Lung (tissue), 12 donors: ENCODE results near the gene NRN1. TPM values are rescaled to one million over a fixed set of nuclear protein-coding genes. Genes with fewer than 3 reads are reported as not detected.
A peak's percentile ranks its signal among the peaks of the same experiment; 100 is the strongest.

Experiments
- ATAC-seq: fragments of 200-7000 bp; cut with Tn5 transposase; one replicate; pipeline ENCODE4 v1.9.1; 2020; ENCODE audit warnings: moderate number of reproducible peaks; ENCODE audit not compliant: insufficient read depth, low FRiP score
- DNase-seq, 3 donors: peaks; one replicate each; pipeline ENCODE4 v3.0.0-alpha.2; 2013 to 2017
- H3K27ac ChIP-seq, 2 donors: one replicate each; pipeline ENCODE4 v1.5.1; 2013; ENCODE audit warnings: mild to moderate bottlenecking in 2 of 2, moderate library complexity in 2 of 2, control low read depth in 1 of 2, inconsistent platforms in 1 of 2, low read depth in 1 of 2, low read length in 1 of 2
- H3K27me3 ChIP-seq, 3 donors: one replicate each; pipeline ENCODE4 v1.5.1; 2013; ENCODE audit warnings: low read length in 2 of 3; ENCODE audit not compliant: control insufficient read depth in 3 of 3, insufficient read depth in 3 of 3
- H3K36me3 ChIP-seq, 4 donors: one replicate each; pipeline ENCODE4 v1.5.1; 2013; ENCODE audit warnings: low read length in 4 of 4, mild to moderate bottlenecking in 1 of 4, moderate library complexity in 1 of 4; ENCODE audit not compliant: control insufficient read depth in 4 of 4, insufficient read depth in 4 of 4
- H3K4me1 ChIP-seq, 5 donors: one replicate each; pipeline ENCODE4 v1.5.1; 2013; ENCODE audit warnings: low read length in 5 of 5, mild to moderate bottlenecking in 2 of 5, moderate library complexity in 1 of 5; ENCODE audit not compliant: control insufficient read depth in 5 of 5, insufficient read depth in 5 of 5
- H3K4me3 ChIP-seq: one replicate; pipeline ENCODE4 v1.5.1; 2013; ENCODE audit warnings: mild to moderate bottlenecking, control low read depth, moderate library complexity
- H3K9ac ChIP-seq, 2 donors: one replicate each; pipeline ENCODE4 v1.5.1; 2013; ENCODE audit warnings: low read length in 2 of 2, control low read depth in 1 of 2; ENCODE audit not compliant: insufficient read depth in 1 of 2
- H3K9me3 ChIP-seq, 4 donors: one replicate each; pipeline ENCODE4 v1.5.1; 2013; ENCODE audit warnings: low read length in 3 of 4, mild to moderate bottlenecking in 1 of 4, moderate library complexity in 1 of 4; ENCODE audit not compliant: control insufficient read depth in 4 of 4, insufficient read depth in 3 of 4
- CTCF ChIP-seq: IDR thresholded peaks from 2 replicates; pipeline ENCODE4 v1.5.1; 2012; ENCODE audit warnings: mild to moderate bottlenecking; ENCODE audit errors: control extremely low read depth, extremely low read depth
- WGBS, 2 donors: extraction: QIAGEN DNeasy Blood & Tissue Kit; methylation state at CpG; one replicate each; pipeline ENCODE4 v1.1.7; 2013; 5-methylcytosine and 5-hydroxymethylcytosine counted together
- polyA plus RNA-seq, 2 donors: library from polyadenylated mRNA; stranded (reverse); fragments of 200-250 nt; gene quantifications; one replicate each; pipeline ENCODE4 v1.2.1, GENCODE V29; 2013
- total RNA-seq, 2 donors: library from RNA; depleted of rRNA in 1 of 2; stranded (reverse); fragments of >200 nt in 1 of 2; gene quantifications; one replicate each; pipeline ENCODE4 v1.2.1, GENCODE V29; 2014 to 2021
- donor health status: control.
- donor health status: control.
- donor health status: Bipolar disorder and iron deficiency.
- donor health status: healthy.
- donor health status: DM: yes; HTN: yes; CAD: no.

The NRN1 gene
- total and polyA plus RNA-seq, 4 donors: 8.4 to 12.1 (median 10.1) TPM

DNA sequence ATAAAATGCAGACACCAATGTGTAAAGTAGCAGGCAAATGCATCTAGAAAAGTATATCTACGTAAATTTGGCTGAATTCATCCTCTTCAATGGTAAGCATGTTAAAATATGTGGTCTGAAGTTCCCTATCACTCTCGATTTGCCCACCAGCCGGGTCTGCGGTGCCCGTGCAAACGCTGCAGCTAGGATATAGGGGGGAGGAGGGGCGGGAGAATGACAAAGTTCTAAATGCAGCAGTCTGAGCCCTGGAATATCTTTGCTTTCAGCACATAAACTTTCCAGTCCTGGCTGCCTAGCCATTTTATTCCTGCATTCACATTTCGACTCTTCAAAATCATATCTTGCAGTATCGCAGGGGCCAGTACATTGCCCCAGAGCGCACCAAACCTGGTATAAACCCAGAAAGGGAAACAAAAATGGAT is 708 bp downstream of the NRN1 start:
- Histone ChIP-seq H3K9ac (no peak overlapping the region), H3K9me3 (peaks cover 0 to 15% (median 0%) of the 10 kb centered on the region in 4 donors), H3K4me1 (peaks cover 0 to 39% (median 15%) of the 10 kb centered on the region in 5 donors), H3K36me3 (no peaks in the 10 kb centered on the region), H3K27me3 (peaks cover 0 to 90% (median 80%) of the 10 kb centered on the region in 3 donors), H3K4me3 (peak overlapping the region; percentile 38), H3K27ac (peak overlapping the region; percentile 38 to 54)
- 5 to 6% methylated on average over 10 of the region's 10 CpGs for WGBS, 2 donors
- ATAC-seq (no peak), DNase-seq (peak; percentile 6 to 49 (median 22))
- no peak for TF ChIP-seq CTCF

DNA sequence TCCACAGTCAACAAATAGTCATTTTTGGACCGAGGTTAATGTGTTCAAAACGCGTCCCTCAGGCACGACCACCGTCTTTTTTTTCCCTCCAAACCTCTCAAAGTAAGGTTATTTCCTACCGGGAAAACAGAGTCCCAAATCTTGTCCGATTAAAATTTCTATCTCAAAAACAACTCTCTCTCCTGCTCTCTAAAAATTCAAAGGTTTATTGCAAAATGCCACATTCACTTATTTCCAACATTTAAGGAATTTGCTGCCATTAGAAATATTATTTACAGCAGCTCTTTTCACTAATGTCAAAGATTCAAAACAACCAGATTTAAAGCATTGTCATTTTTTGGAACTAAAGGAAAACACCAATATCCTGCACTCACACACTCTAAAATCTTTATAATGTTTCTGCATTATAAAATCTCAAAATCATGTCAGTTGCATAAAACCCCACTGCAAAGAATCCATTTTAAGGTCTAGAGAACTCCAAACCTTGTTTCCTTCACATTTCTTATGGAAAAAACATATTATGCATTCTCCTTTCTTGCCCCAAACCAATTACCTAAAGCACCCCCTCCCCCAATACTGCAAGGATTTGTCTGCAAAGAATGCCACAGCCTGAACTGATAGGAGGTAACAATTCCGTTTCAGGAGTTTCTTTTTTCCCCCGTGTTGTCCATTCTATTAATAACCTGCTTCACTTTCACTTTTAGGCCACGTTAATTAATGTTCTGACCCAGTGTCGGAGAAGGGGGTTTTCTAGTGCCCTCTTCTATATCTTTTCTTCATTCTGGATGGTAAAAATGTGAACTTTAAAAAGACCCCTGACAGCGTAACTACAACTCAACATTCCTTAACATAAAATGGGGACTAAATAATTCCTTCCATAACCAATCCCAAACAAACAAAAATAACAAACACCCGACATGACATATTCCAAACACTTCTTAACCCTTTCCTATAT is 1.4 kb downstream of the NRN1 start:
- Histone ChIP-seq H3K27me3 (peaks cover 0 to 93% (median 86%) of the 10 kb centered on the region in 3 donors), H3K27ac (no peak overlapping the region)

DNA sequence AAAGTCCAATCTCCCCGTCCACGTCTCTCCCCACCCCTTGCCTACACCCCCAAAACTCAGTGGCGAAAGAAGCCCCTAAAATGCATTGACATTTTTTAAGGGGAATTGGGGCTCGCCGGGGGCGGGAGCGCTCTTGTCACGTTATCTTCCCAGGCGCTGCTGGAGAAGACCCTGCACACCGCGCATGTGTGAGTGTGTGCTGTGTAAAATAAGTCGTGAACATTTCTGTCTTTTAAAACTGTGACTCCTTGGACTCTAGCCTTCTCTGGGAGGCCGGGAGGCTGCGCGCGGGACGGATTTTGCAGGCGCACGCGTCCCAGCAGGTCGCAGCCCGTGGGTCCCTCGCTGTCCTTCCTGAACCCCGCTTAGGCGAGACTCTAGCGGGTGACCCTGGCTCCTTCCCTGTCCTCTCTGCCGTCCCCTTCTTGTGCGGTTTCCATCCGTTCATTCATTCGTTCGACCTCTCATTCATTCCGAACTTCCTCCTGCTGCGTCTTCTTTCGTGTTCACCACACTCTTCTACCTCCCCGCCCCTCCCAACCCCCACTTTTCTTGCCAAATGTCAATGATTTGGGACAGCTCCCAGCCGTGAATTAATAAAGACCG is 2.2 kb downstream of the NRN1 start:
- Histone ChIP-seq H3K9ac (no peak overlapping the region), H3K36me3 (no peaks in the 10 kb centered on the region), H3K4me1 (peaks cover 0 to 39% (median 15%) of the 10 kb centered on the region in 5 donors), H3K4me3 (peak overlapping the region; percentile 27), H3K27me3 (peaks cover 0 to 93% (median 87%) of the 10 kb centered on the region in 3 donors), H3K27ac (peak overlapping the region in 1 of 2 donors; percentile 16), H3K9me3 (peaks cover 0 to 21% (median 0%) of the 10 kb centered on the region in 4 donors)
- 5 to 11% methylated on average over 37 of the region's 37 CpGs for WGBS, 2 donors
- DNase-seq: peak in 2 of 3 donors; percentile 24 to 35
- no peak for TF ChIP-seq CTCF
- ATAC-seq: no peak

More for the DNA sequence above, 1.4 kb downstream of the NRN1 start:
- ATAC-seq: no peak
- Histone ChIP-seq H3K4me1 (peaks cover 0 to 39% (median 15%) of the 10 kb centered on the region in 5 donors), H3K4me3 (peak overlapping the region; percentile 27), H3K36me3 (no peaks in the 10 kb centered on the region), H3K9ac (no peak overlapping the region), H3K9me3 (peaks cover 0 to 16% (median 0%) of the 10 kb centered on the region in 4 donors)
- peak in 2 of 3 donors; percentile 12 to 61 for DNase-seq
- TF ChIP-seq CTCF: no peak
- 6 to 7% methylated on average over 13 of the region's 13 CpGs for WGBS, 2 donors
